Lung (tissue), 4 donors: Measurements from ENCODE around the gene SNX10. TPM values are rescaled to one million over a fixed set of nuclear protein-coding genes. Genes with fewer than 3 reads are reported as not detected.

Source experiments
- polyA plus RNA-seq, 2 donors: library from polyadenylated mRNA; stranded (reverse); fragments of 200-250 nt; gene quantifications; one replicate each; pipeline ENCODE4 v1.2.1, GENCODE V29; 2013
- total RNA-seq, 2 donors: library from RNA; depleted of rRNA in 1 of 2; stranded (reverse); fragments of >200 nt in 1 of 2; gene quantifications; one replicate each; pipeline ENCODE4 v1.2.1, GENCODE V29; 2014 to 2021
- donor health status: Bipolar disorder and iron deficiency.
- donor health status: healthy.
- donor health status: DM: yes; HTN: yes; CAD: no.

Gene SNX10
- total and polyA plus RNA-seq, 4 donors = 12.2 to 54.7 (median 36.7) TPM

Other genes with a start within 250 kb of the SNX10 start
- 1 to 10 TPM; 4.9 to 6.5 TPM for gene NFE2L3, start 139.7 kb upstream of the SNX10 start, total RNA-seq
- 1 to 10 TPM; 3.6 to 5.3 TPM for gene NFE2L3, start 139.7 kb upstream of the SNX10 start, polyA plus RNA-seq
- gene HNRNPA2B1, start 91.1 kb upstream of the SNX10 start, total RNA-seq = 100 to 1,000 TPM; 363 to 424 TPM
- gene HNRNPA2B1, start 91.1 kb upstream of the SNX10 start, polyA plus RNA-seq = 100 to 1,000 TPM; 540 to 572 TPM
- gene CBX3, start 90.1 kb upstream of the SNX10 start, total RNA-seq = 100 to 1,000 TPM in 1 of 2 donors, 10 to 100 TPM in 1; 77.7 to 136 TPM
- 10 to 100 TPM; 94.4 to 95.4 TPM for gene CBX3, start 90.1 kb upstream of the SNX10 start, polyA plus RNA-seq